Smooth muscle cell (in vitro differentiated cells): ENCODE data around the gene SLC4A5. TPM values are rescaled to one million over a fixed set of nuclear protein-coding genes. Genes with fewer than 3 reads are reported as not detected.
"Not testable (repeated sequence)": the region's sequence is repeated elsewhere in the genome, so short reads cannot be mapped to it uniquely, and the experiment has no call there.

ENCODE experiments used
- DNase-seq: peaks from one replicate; lab custom pipeline; 2025; ENCODE audit not compliant: unreplicated experiment; lab: John Stamatoyannopoulos, UW
- H2AFZ ChIP-seq: fragments of 200-600 bp; sonication (generic); 2 replicates; pipeline ENCODE4 v1.6.0; 2016; ENCODE audit warnings: antibody characterized with exemption, low read depth, mild to moderate bottlenecking
- H3F3A ChIP-seq: fragments of 200-600 bp; sonication (generic); 2 replicates; pipeline ENCODE4 v1.6.0; 2017; ENCODE audit warnings: antibody characterized with exemption, low read depth
- H3K27ac ChIP-seq: fragments of 200-600 bp; sonication (generic); 2 replicates; pipeline ENCODE4 v1.5.1; 2016; ENCODE audit warnings: low read depth, mild to moderate bottlenecking
- H3K27me3 ChIP-seq: fragments of 200-600 bp; sonication (generic); 2 replicates; pipeline ENCODE4 v1.6.1; 2016; ENCODE audit warnings: low read depth, mild to moderate bottlenecking
- H3K36me3 ChIP-seq: fragments of 200-600 bp; sonication (generic); 2 replicates; pipeline ENCODE4 v1.5.1; 2016; ENCODE audit warnings: low read depth
- H3K4me1 ChIP-seq: fragments of 200-600 bp; sonication (generic); 2 replicates; pipeline ENCODE4 v1.5.1; 2016; ENCODE audit warnings: low read depth
- H3K4me2 ChIP-seq: fragments of 200-600 bp; sonication (generic); 2 replicates; pipeline ENCODE4 v1.6.0; 2016; ENCODE audit warnings: mild to moderate bottlenecking
- H3K4me3 ChIP-seq: fragments of 200-600 bp; sonication (generic); 2 replicates; pipeline ENCODE4 v1.5.1; 2016; ENCODE audit warnings: mild to moderate bottlenecking
- H3K79me2 ChIP-seq: fragments of 200-600 bp; sonication (generic); 2 replicates; pipeline ENCODE4 v1.6.0; 2016; ENCODE audit warnings: low read depth, mild to moderate bottlenecking
- H3K9ac ChIP-seq: fragments of 200-600 bp; sonication (generic); 2 replicates; pipeline ENCODE4 v1.6.0; 2016; ENCODE audit warnings: low read depth
- H3K9me3 ChIP-seq: fragments of 200-600 bp; sonication (generic); replicated peaks from 2 replicates; pipeline ENCODE4 v1.5.1; 2016; ENCODE audit warnings: low read depth
- H4K20me1 ChIP-seq: fragments of 200-600 bp; sonication (generic); 2 replicates; pipeline ENCODE4 v1.6.0; 2016; ENCODE audit warnings: low read depth
- WGBS: methylation state at CpG from one replicate; pipeline ENCODE4 v1.1.7; 2016; ENCODE audit warnings: low lambda C conversion rate; 5-methylcytosine and 5-hydroxymethylcytosine counted together
- polyA plus RNA-seq: library from polyadenylated mRNA; unstranded; fragments of >200 nt; fragmentation: Nextera tagmentation; extraction: Ambion mirVana; gene quantifications from 2 replicates; pipeline ENCODE4 v1.2.1, GENCODE V29; 2016
- total RNA-seq: library from RNA; depleted of rRNA; stranded (reverse); fragments of >200 nt; gene quantifications from 2 replicates; pipeline ENCODE4 v1.2.3, GENCODE V29; 2014
- TF ChIP-seq, protein P1 (sequence below): fragments of 200-600 bp; sonication (generic); IDR thresholded peaks from 2 replicates; pipeline ENCODE4 v1.5.1; 2017; ENCODE audit warnings: borderline replicate concordance, mild to moderate bottlenecking, antibody characterized with exemption; ENCODE audit not compliant: insufficient read depth, poor library complexity, severe bottlenecking

The SLC4A5 gene
- total and polyA plus RNA-seq, 2 experiments from 2014 or later, result 0.46 to 0.99 TPM

DNA sequence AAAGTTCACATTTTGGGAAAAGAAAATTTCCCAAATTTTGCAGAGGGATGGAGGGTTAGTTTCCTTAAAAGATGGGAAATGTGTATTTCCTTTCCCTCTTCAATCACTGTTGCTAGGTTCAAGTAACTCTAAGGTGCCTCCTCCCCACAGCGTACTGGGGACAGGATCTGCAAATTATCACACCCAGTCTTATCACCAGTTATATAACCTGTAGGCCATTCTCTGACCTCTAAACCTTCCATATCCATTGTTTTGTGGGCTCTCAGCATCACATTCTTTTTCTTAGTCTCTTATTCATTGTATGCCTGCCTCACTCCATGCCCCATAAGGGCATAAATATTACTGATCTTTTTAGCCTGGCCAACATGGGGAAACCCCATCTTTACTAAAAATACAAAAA lies 148.4 kb downstream of the SLC4A5 start:
- Histone ChIP-seq H3K4me2 (no peak overlapping the region), H3K79me2 (peaks cover 7% of the 10 kb centered on the region), H3K36me3 (no peaks in the 10 kb centered on the region), H2AFZ (no peak overlapping the region), H3K4me1 (peaks cover 1% of the 10 kb centered on the region), H3K9me3 (no peaks in the 10 kb centered on the region), H4K20me1 (peaks cover 7% of the 10 kb centered on the region), H3K27me3 (peaks cover 21% of the 10 kb centered on the region), H3F3A (no peaks in the 10 kb centered on the region), H3K4me3 (no peak overlapping the region), H3K27ac (no peak overlapping the region), H3K9ac (no peak overlapping the region)
- no peak for DNase-seq
- WGBS, result 87% methylated on average over 1 of the region's 1 CpG
- TF ChIP-seq, protein P1, sequence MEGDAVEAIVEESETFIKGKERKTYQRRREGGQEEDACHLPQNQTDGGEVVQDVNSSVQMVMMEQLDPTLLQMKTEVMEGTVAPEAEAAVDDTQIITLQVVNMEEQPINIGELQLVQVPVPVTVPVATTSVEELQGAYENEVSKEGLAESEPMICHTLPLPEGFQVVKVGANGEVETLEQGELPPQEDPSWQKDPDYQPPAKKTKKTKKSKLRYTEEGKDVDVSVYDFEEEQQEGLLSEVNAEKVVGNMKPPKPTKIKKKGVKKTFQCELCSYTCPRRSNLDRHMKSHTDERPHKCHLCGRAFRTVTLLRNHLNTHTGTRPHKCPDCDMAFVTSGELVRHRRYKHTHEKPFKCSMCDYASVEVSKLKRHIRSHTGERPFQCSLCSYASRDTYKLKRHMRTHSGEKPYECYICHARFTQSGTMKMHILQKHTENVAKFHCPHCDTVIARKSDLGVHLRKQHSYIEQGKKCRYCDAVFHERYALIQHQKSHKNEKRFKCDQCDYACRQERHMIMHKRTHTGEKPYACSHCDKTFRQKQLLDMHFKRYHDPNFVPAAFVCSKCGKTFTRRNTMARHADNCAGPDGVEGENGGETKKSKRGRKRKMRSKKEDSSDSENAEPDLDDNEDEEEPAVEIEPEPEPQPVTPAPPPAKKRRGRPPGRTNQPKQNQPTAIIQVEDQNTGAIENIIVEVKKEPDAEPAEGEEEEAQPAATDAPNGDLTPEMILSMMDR, result no peak

DNA sequence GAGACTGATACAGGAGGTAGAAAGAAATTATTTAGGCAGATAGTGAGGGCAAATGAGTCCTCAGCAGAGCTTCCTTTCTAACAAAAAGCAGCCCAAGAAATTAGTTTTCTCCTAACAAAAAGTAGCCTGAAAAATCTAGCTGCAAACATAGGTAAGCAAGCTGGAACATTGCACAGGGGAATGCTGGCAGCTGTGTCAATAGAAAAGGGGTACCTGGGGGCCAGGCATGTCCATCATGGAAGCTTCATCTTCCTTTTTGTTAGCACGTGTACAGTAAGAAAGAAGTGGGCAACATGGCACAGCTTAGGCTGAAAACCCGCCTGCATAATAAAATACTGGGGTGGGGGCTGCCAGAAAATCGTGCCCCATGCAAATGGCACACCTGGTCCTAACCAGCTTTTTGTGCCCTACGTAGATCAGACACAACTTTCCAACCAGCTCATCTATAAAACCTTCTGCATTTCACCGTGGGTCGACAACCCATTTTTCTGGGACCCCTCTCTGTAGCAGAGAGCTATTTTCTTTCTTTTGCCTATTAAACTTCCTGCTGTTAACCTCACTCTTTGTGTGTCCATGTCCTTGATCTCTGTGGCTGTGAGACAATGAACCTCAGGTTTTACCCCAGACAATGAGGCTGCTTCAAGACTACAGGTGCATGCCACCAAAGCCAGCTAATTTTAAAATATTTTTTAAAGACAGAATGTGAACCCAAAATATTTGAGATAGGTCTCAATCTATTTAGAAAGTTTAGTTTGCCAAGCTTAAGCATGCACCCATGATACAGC lies 151.4 kb downstream of the SLC4A5 start:
- peaks cover 5% of the 10 kb centered on the region for H3K4me1 ChIP-seq
- H3K4me3 ChIP-seq, result no peak overlapping the region
- no peaks in the 10 kb centered on the region for H3K9me3 ChIP-seq
- no peaks in the 10 kb centered on the region for H3F3A ChIP-seq
- no peaks in the 10 kb centered on the region for H4K20me1 ChIP-seq
- H3K36me3 ChIP-seq, result no peaks in the 10 kb centered on the region
- TF ChIP-seq, protein P1, result no peak
- DNase-seq, result no peak
- H3K79me2 ChIP-seq, result no peaks in the 10 kb centered on the region
- no peak overlapping the region for H3K4me2 ChIP-seq
- no peak overlapping the region for H2AFZ ChIP-seq
- WGBS, result 76% methylated on average over 6 of the region's 6 CpGs
- no peak overlapping the region for H3K27ac ChIP-seq
- peaks cover 25% of the 10 kb centered on the region for H3K27me3 ChIP-seq
- no peak overlapping the region for H3K9ac ChIP-seq

DNA sequence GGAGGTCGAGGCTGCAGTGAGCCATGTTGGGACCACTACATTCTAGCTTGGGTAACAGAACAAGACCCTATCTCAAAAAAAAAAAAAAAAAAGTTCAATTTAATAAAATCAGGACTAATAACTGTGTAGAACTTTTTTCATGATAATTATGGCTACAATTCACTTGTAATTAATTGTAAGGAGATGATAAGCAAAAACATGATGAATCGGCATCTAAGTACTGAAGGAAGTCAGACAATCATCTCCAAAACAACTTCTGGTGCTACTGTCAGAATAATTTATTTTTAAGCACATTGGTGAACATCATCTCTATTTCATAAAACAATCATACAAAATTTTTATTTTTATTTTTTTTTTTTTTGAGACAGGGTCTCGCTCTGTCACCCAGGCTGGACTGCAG lies 154.5 kb downstream of the SLC4A5 start:
- peaks cover 25% of the 10 kb centered on the region for H3K27me3 ChIP-seq
- H3F3A ChIP-seq, result no peaks in the 10 kb centered on the region
- H2AFZ ChIP-seq, result no peak overlapping the region
- H3K79me2 ChIP-seq, result no peaks in the 10 kb centered on the region
- no peaks in the 10 kb centered on the region for H4K20me1 ChIP-seq
- peaks cover 5% of the 10 kb centered on the region for H3K4me1 ChIP-seq
- H3K4me2 ChIP-seq, result no peak overlapping the region
- no peak overlapping the region for H3K27ac ChIP-seq
- no peak overlapping the region for H3K9ac ChIP-seq
- no peak for DNase-seq
- H3K9me3 ChIP-seq, result no peaks in the 10 kb centered on the region
- no peaks in the 10 kb centered on the region for H3K36me3 ChIP-seq
- TF ChIP-seq, protein P1, result no peak
- no peak overlapping the region for H3K4me3 ChIP-seq
- WGBS, result 96% methylated on average over 3 of the region's 3 CpGs

DNA sequence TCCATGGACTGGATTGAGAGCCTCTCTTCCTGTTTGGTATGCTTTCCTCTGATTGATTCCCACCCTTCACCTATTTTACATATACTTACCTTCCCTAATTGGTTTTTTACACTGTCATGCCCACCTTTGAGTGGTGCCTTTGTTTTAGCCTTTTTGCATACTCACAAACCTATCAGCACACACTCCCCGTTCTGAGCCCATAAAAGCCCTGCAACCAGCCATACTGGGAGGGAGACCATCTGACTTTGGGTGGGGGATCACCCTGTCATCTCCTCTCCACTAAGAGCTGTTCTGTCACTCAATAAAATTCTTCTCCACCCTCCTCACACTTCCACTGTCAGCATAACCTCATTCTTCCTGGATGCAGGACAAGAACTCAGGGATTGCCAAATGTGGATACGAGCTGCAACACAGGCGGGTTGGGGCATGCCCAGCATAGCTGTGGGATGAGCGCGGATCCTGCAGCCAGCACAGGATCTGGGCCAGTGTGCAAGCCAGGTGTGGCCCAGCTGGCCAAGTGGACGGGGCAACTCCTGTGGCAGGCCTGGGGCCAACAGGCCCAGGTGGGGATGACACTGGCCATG lies 155.1 kb downstream of the SLC4A5 start:
- no peaks in the 10 kb centered on the region for H3K36me3 ChIP-seq

DNA sequence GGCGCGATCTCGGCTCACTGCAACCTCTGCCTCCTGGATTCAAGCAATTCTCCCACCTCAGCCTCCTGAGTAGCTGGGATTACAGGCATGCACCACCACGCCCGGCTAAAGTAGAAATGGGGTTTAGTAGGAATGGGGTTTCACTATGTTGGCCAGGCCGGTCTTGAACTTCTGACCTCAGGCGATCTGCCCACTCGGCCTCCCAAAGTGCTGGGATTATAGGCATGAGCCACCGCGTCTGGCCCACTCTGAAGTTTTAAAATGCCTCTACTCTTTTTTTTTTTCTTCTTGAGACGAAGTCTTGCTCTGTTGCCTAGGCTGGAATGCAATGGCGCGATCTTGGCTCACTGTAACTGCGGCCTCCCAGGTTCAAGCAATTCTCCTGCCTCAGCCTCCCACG lies 156.5 kb downstream of the SLC4A5 start:
- H3K4me3 ChIP-seq, H3K36me3 ChIP-seq, H3K9me3 ChIP-seq, H3F3A ChIP-seq, H4K20me1 ChIP-seq, H3K27ac ChIP-seq, DNase-seq, H3K79me2 ChIP-seq, H3K9ac ChIP-seq, H3K4me2 ChIP-seq, H3K4me1 ChIP-seq, H2AFZ ChIP-seq: not testable (repeated sequence)
- H3K27me3 ChIP-seq, result peaks cover 18% of the 10 kb centered on the region
- WGBS, result 92% methylated on average over 15 of the region's 15 CpGs

More for the DNA sequence above, 155.1 kb downstream of the SLC4A5 start:
- no peak for DNase-seq
- Histone ChIP-seq H3K27me3 (peaks cover 25% of the 10 kb centered on the region), H4K20me1 (no peaks in the 10 kb centered on the region), H3K4me1 (peaks cover 5% of the 10 kb centered on the region), H3K27ac (no peak overlapping the region), H3K4me2 (no peak overlapping the region), H2AFZ (peak overlapping the region; percentile 49), H3F3A (no peaks in the 10 kb centered on the region), H3K9ac (no peak overlapping the region), H3K79me2 (no peaks in the 10 kb centered on the region), H3K9me3 (no peaks in the 10 kb centered on the region), H3K4me3 (no peak overlapping the region)
- TF ChIP-seq, protein P1, result no peak
- WGBS, result 40% methylated on average over 6 of the region's 6 CpGs
